Nucleus accumbens (tissue), 56 donors: Measurements from ENCODE around the gene ZNF316.
"Not testable (repeated sequence)": the region's sequence is repeated elsewhere in the genome, so short reads cannot be mapped to it uniquely, and the experiment has no call there.

ENCODE experiments used
- DNase-seq, 56 donors: peaks; one replicate each; lab custom pipeline; 2025; lab: John Stamatoyannopoulos, UW

ZNF316 gene

GRCh38 chr7:6619961-6620360 lies 17.2 kb upstream of the ZNF316 start:
- DNase-seq, result no peak

GRCh38 chr7:6621195-6622133 lies 15.7 kb upstream of the ZNF316 start:
- DNase-seq, result no peak

GRCh38 chr7:6622134-6622710 lies 14.9 kb upstream of the ZNF316 start:
- no peak for DNase-seq

- no peak for DNase-seq
These were observed 13.4 kb upstream of the ZNF316 start for GRCh38 chr7:6623589-6624245.

DNA sequence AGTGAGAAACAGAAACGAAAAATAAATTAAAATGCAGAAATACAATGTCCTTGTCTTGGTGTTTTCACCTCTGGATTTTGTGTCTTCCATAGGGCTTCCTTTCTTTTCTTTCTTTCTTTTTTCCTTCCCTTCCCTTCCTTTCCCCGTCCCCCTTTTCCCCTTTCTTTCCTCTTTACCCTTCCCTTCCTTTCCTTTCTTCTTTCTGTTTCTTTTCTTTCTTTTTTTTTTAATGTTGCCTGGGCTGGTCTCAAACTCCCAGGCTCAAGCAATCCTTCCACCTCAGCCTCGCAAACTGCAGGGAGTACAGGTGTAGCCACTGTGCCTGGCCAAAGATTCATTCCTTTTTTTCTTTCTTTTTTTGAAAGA lies 12.9 kb upstream of the ZNF316 start:
- DNase-seq, result no peak

DNA sequence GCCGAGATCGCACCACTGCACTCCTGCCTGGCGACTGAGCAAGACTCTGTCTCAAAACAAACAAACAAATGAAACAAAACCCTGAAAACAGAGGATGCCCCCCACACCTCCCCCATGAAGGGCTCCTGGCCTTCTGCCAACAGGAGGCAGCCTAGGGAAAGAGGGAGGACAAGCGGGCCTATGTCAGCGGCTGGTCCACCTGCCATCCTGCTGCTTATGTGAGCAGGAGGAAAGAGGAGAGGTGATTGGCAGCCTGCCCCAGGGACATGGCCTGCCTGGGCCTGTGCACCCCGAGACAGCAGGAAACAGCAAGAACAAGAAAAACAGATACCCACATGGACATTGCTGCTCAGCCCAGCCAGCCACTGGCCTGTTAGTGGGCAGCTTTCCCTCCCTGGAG lies 9.1 kb upstream of the ZNF316 start:
- DNase-seq, result no peak

- no peak for DNase-seq
These were observed 6.9 kb upstream of the ZNF316 start for GRCh38 chr7:6630007-6630849.

- DNase-seq, result peak in 19 of 56 donors; percentile 10 to 68 (median 25)
These were observed 5.5 kb upstream of the ZNF316 start for GRCh38 chr7:6631605-6632004.

GRCh38 chr7:6634021-6634420 lies 3.1 kb upstream of the ZNF316 start:
- no peak for DNase-seq

DNA sequence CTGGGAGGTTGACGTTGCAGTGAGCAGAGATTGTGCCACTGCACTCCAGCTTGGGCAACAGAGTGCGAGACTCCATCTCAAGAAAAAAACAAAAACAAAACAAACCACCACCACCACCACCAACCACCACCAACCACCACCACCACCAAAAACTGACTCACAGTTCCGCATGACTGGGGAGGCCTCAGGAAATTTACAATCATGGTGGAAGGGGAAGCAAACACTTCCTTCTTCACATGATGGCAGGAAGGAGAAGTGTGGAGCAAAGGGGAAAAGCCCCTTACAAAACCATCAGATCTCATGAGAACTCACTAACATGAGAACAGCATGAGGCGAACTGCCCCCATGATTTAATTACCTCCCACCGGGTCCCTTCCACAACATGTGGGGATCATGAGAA lies 2.1 kb upstream of the ZNF316 start:
- not testable (repeated sequence) for DNase-seq

DNA sequence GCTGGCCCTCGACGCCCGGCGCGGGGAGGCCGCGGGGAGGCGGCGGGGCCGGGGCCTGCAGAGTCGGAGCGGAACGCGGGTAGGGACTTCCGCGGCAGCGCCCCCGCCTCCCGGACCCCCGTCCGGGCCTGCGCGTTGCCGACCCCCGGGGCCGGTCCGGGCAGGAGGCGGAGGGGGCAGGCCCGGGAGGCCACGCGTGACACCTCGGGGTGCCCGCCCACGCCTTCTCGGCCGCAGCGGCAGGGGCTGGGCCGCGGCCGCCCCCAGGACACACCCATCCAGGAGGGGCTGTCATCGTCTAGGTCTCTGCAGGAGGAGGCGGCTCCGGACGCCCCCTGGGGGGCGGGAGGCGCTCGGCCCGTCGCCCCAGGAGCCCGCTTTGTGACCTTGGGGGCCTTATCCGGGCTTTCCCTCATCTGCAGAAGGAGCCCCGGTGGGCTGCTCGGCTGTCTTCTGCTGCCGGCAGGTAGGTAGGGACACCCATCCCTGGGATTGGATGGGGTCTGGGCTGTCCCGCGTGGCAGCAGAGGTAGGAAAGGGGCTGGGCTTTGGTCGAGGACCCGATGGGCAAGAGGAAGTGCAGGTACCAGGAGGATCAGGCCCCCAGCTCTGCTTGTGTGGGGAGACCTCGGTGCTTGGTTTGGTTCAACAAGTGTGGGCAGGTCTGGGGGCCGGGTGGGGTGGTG lies 569 bp downstream of the ZNF316 start:
- peak in 3 of 56 donors; percentile 7 to 63 (median 7) for DNase-seq

DNA sequence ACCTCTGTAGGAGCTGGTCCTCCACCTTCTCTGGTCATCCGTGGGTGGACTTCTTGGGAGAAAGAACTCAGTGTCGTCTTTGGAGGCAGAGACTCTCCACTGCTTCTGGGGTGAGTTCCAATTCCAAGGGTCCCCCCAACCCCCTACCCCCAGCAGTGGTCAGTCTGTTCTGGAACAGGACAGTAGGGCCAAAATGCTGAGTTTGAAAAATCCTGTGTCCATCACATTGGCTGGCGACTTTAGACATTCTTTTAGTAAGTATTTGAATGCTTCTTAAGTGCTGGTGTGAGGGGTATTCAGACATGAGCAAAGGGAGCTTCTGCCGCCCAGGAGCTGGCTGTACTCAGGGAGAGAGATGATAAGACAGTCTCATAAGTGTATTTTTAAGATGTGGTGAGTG lies 1.9 kb downstream of the ZNF316 start:
- DNase-seq, result no peak

GRCh38 chr7:6639627-6640026 lies 2.5 kb downstream of the ZNF316 start:
- DNase-seq, result no peak

DNA sequence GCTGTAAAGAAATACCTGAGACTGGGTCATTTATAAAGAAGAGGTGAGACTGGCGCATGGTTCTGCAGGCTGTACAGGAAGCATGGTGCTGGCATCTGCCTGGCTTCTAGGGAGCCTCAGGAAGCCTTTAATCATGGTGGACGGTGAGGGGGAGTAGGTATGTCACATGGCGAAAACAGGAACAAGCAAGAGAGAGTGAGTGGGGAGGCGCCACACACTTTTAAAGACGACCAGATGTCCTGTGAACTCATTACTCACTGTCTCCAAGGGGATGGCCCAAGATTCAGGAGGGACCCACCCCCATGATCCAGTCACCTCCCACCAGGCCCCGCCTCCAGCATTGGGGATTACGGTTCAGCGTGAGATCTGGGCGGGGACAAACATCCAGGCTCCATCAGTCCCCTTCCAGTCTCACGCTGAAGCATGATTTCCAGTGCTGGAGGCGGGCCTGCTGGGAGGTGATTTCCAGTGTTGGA lies 3.2 kb downstream of the ZNF316 start:
- DNase-seq, result no peak

DNA sequence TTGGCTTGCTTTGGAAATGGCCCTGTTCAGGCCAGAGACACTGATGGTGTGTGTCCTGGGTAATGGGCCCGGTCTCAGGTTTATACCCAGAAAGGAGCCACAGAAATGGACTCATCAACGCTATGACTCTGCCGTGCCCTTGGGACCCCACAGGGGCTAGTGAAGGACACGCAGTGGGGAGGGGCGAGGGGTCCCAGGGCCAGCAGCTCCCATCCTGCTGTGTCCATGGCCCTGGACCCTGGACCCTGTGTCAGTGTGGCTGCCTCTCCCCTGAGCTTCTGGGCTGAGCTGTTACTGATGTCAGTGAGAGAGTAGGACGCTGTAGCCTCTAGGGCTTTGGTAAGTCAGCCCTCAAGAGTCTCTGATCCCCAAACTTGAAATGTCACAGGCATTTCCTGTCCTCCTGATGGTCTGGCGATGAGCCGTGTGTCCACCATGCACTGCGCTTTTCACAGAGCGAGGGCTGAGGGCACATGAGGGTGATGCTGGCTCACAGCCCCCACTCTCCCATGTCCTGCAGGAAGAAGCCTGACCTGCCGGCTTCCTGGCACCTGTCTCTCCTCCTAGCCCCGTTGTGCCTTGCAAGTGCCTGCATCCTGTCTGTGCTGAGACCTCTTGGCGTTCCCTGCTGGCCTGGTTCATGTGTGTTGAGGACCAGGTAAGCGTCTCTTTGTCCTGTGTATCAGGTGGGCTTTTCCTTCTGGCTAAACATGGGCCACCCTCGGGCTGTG lies 4.4 kb downstream of the ZNF316 start:
- DNase-seq, result no peak

DNA sequence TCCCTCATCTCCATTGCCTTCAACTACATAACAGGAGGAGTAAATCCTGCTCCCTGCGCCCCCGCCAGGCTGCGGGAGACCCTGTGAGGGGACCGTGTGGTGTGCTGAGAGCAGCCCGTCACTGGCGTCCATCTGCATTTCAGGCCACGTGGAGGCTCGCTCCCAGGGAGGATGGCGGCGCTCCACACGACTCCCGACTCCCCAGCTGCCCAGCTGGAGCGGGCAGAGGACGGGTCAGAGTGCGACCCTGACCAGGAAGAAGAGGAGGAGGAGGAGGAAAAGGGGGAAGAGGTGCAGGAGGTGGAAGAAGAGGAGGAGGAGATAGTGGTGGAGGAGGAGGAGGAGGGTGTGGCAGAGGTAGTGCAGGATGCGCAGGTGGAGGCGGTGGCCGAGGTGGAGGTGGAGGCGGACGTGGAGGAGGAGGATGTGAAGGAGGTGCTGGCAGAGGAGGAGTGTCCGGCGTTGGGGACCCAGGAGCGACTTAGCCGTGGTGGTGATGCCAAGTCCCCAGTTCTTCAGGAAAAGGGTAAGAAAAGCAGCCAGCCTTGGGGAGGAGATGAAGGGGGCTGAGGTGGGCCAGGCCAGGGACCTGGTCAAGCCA lies 5.2 kb downstream of the ZNF316 start:
- DNase-seq, result no peak

- no peak for DNase-seq
These were observed 5.9 kb downstream of the ZNF316 start for GRCh38 chr7:6642861-6643640.
